Osteoblast (primary cell): ENCODE measurements around the gene SLC34A1. TPM values are rescaled to one million over a fixed set of nuclear protein-coding genes. Genes with fewer than 3 reads are reported as not detected.

Source experiments
- DNase-seq: peaks from one replicate; pipeline ENCODE4 v3.0.0; 2011; ENCODE audit warnings: low spot score, mixed read lengths; ENCODE audit not compliant: insufficient read length; ENCODE audit errors: missing footprints
- H2AFZ ChIP-seq: 2 replicates; pipeline ENCODE4 v1.6.0; 2011; ENCODE audit warnings: mild to moderate bottlenecking, low read length
- H3K27ac ChIP-seq: 2 replicates; pipeline ENCODE4 v1.5.1; 2011; ENCODE audit warnings: mild to moderate bottlenecking, low read depth, low read length, moderate library complexity
- H3K27me3 ChIP-seq: 2 replicates; pipeline ENCODE4 v1.6.0; 2012; ENCODE audit warnings: mild to moderate bottlenecking, control low read depth, inconsistent platforms, low read length, moderate library complexity; ENCODE audit not compliant: insufficient read depth
- H3K36me3 ChIP-seq: 2 replicates; pipeline ENCODE4 v1.5.1; 2011; ENCODE audit warnings: mild to moderate bottlenecking, low read length, control low read depth, moderate library complexity; ENCODE audit not compliant: insufficient read depth
- H3K4me1 ChIP-seq: 2 replicates; pipeline ENCODE4 v1.5.1; 2011; ENCODE audit warnings: mild to moderate bottlenecking, low read length, control low read depth, moderate library complexity; ENCODE audit not compliant: insufficient read depth
- H3K4me2 ChIP-seq: 2 replicates; pipeline ENCODE4 v1.6.0; 2011; ENCODE audit warnings: mild to moderate bottlenecking, low read length; ENCODE audit not compliant: insufficient read depth
- H3K4me3 ChIP-seq: fragments of 200-600 bp; sonication (generic); 3 replicates; pipeline ENCODE4 v1.5.1; 2012; ENCODE audit warnings: mild to moderate bottlenecking, low read length, inconsistent platforms; ENCODE audit not compliant: insufficient read depth
- H3K79me2 ChIP-seq: 2 replicates; pipeline ENCODE4 v1.6.0; 2012; ENCODE audit warnings: mild to moderate bottlenecking, low read length, control low read depth, inconsistent platforms; ENCODE audit not compliant: insufficient read depth
- H3K9me3 ChIP-seq: 2 replicates; pipeline ENCODE4 v1.5.1; 2011; ENCODE audit warnings: low read depth, low read length, control low read depth
- H4K20me1 ChIP-seq: 2 replicates; pipeline ENCODE4 v1.6.0; 2012; ENCODE audit warnings: mild to moderate bottlenecking, low read length, control low read depth; ENCODE audit not compliant: insufficient read depth
- CTCF ChIP-seq: IDR thresholded peaks from 2 replicates; pipeline ENCODE4 v1.5.1; 2011; ENCODE audit warnings: mild to moderate bottlenecking, low read depth, low read length, moderate library complexity; ENCODE audit errors: extremely low read depth
- total RNA-seq: library from RNA; depleted of rRNA; stranded (reverse); fragments of >200 nt; gene quantifications from 2 replicates; pipeline ENCODE4 v1.2.3, GENCODE V29; 2012

The SLC34A1 gene
- not detected in 2 replicates for total RNA-seq

- no peaks in the 10 kb centered on the region for H3K36me3 ChIP-seq
- no peak within 1 kb of the TSS for H3K4me3 ChIP-seq
- DNase-seq = no peak
- H3K27ac ChIP-seq = no peak within 1 kb of the TSS
- peaks cover 31% of the 10 kb centered on the region for H3K27me3 ChIP-seq
- H3K4me2 ChIP-seq = no peak within 1 kb of the TSS
- H3K4me1 ChIP-seq = peaks cover 12% of the 10 kb centered on the region
- H3K79me2 ChIP-seq = no peaks in the 10 kb centered on the region
- no peak within 1 kb of the TSS for H2AFZ ChIP-seq
- H4K20me1 ChIP-seq = peaks cover 4% of the 10 kb centered on the region
- H3K9me3 ChIP-seq = no peaks in the 10 kb centered on the region
- TF ChIP-seq CTCF = no peak
Observed at GRCh38 chr5:177384134-177384533, at the start of gene SLC34A1. SLC34A1 (plus strand) TSS chr5:177384434; CDS start chr5:177385742, 1,308 bp downstream.

- Histone ChIP-seq H3K27me3 (no peaks in the 10 kb centered on the region), H3K4me2 (no peak overlapping the region), H3K4me3 (no peak overlapping the region), H3K9me3 (no peaks in the 10 kb centered on the region), H4K20me1 (peaks cover 19% of the 10 kb centered on the region), H3K4me1 (no peaks in the 10 kb centered on the region), H3K79me2 (peaks cover 23% of the 10 kb centered on the region), H2AFZ (no peak overlapping the region), H3K27ac (no peak overlapping the region), H3K36me3 (peaks cover 52% of the 10 kb centered on the region)
- peak; percentile 46 for DNase-seq
- no peak for TF ChIP-seq CTCF
Observed at GRCh38 chr5:177334781-177335700, 49.2 kb upstream of the SLC34A1 start.

GRCh38 chr5:177335701-177336065, 48.6 kb upstream of the SLC34A1 start:
- Histone ChIP-seq H3K27me3 (no peaks in the 10 kb centered on the region), H2AFZ (no peak overlapping the region), H3K4me2 (no peak overlapping the region), H4K20me1 (peaks cover 19% of the 10 kb centered on the region), H3K9me3 (no peaks in the 10 kb centered on the region), H3K36me3 (peaks cover 48% of the 10 kb centered on the region), H3K4me3 (no peak overlapping the region), H3K79me2 (peaks cover 26% of the 10 kb centered on the region), H3K27ac (no peak overlapping the region), H3K4me1 (no peaks in the 10 kb centered on the region)
- no peak for DNase-seq
- no peak for TF ChIP-seq CTCF

GRCh38 chr5:177336112-177336511, 48.1 kb upstream of the SLC34A1 start:
- peaks cover 26% of the 10 kb centered on the region for H3K79me2 ChIP-seq
- peaks cover 19% of the 10 kb centered on the region for H4K20me1 ChIP-seq
- H3K4me1 ChIP-seq = no peaks in the 10 kb centered on the region
- peaks cover 48% of the 10 kb centered on the region for H3K36me3 ChIP-seq
- DNase-seq = peak; percentile 90
- no peaks in the 10 kb centered on the region for H3K9me3 ChIP-seq
- no peak overlapping the region for H2AFZ ChIP-seq
- no peak overlapping the region for H3K4me3 ChIP-seq
- no peak overlapping the region for H3K27ac ChIP-seq
- TF ChIP-seq CTCF = peak; percentile 38
- H3K27me3 ChIP-seq = no peaks in the 10 kb centered on the region
- no peak overlapping the region for H3K4me2 ChIP-seq
